Osteocyte (in vitro differentiated cells): ENCODE data around the gene GAK. TPM values are rescaled to one million over a fixed set of nuclear protein-coding genes. Genes with fewer than 3 reads are reported as not detected.

ENCODE experiments used
- DNase-seq: peaks from one replicate; pipeline ENCODE4 v3.0.0; 2021; ENCODE audit warnings: mixed read lengths; ENCODE audit not compliant: unreplicated experiment; ENCODE audit errors: extremely low spot score
- H3K27ac Mint-ChIP-seq: one replicate; pipeline ENCODE4 v1.8.0; 2021; ENCODE audit warnings: mild to moderate bottlenecking, mixed read lengths; ENCODE audit not compliant: unreplicated experiment
- H3K27me3 Mint-ChIP-seq: one replicate; pipeline ENCODE4 v1.8.0; 2021; ENCODE audit warnings: mixed read lengths; ENCODE audit not compliant: unreplicated experiment
- H3K36me3 Mint-ChIP-seq: one replicate; pipeline ENCODE4 v1.8.0; 2021; ENCODE audit warnings: mixed read lengths; ENCODE audit not compliant: unreplicated experiment
- H3K4me1 Mint-ChIP-seq: one replicate; pipeline ENCODE4 v1.8.0; 2021; ENCODE audit warnings: mixed read lengths; ENCODE audit not compliant: unreplicated experiment
- H3K4me3 Mint-ChIP-seq: one replicate; pipeline ENCODE4 v1.8.0; 2021; ENCODE audit warnings: mild to moderate bottlenecking, moderate library complexity, mixed read lengths; ENCODE audit not compliant: unreplicated experiment
- H3K9me3 Mint-ChIP-seq: one replicate; pipeline ENCODE4 v1.8.0; 2021; ENCODE audit warnings: mixed read lengths; ENCODE audit not compliant: unreplicated experiment
- CTCF ChIP-seq: fragments of 200-600 bp; sonication (generic); IDR thresholded peaks from 2 replicates; pipeline ENCODE4 v1.5.0; 2021; ENCODE audit warnings: antibody characterized with exemption, mild to moderate bottlenecking, moderate library complexity
- total RNA-seq: library from RNA; stranded (reverse); gene quantifications from 2 replicates; pipeline ENCODE4 v1.2.1, GENCODE V29; 2021

The GAK gene
- total RNA-seq, 1 donor from 2014 or later, result 93.8 TPM

GRCh38 chr4:962231-963208 is 30.4 kb upstream of the GAK start:
- no peak overlapping the region for H3K4me3 Mint-ChIP-seq
- H3K27me3 Mint-ChIP-seq, result no peaks in the 10 kb centered on the region
- DNase-seq, result no peak
- H3K9me3 Mint-ChIP-seq, result no peaks in the 10 kb centered on the region
- H3K4me1 Mint-ChIP-seq, result no peaks in the 10 kb centered on the region
- TF ChIP-seq CTCF, result no peak
- H3K27ac Mint-ChIP-seq, result no peak overlapping the region
- H3K36me3 Mint-ChIP-seq, result peaks cover 2% of the 10 kb centered on the region

GRCh38 chr4:961351-962230 is 29.5 kb upstream of the GAK start:
- no peaks in the 10 kb centered on the region for H3K27me3 Mint-ChIP-seq
- H3K4me1 Mint-ChIP-seq, result no peaks in the 10 kb centered on the region
- H3K4me3 Mint-ChIP-seq, result no peak overlapping the region
- H3K27ac Mint-ChIP-seq, result no peak overlapping the region
- H3K36me3 Mint-ChIP-seq, result peaks cover 2% of the 10 kb centered on the region
- no peaks in the 10 kb centered on the region for H3K9me3 Mint-ChIP-seq
- no peak for DNase-seq
- no peak for TF ChIP-seq CTCF

GRCh38 chr4:960636-961350 is 28.7 kb upstream of the GAK start:
- TF ChIP-seq CTCF, result no peak
- no peak overlapping the region for H3K4me3 Mint-ChIP-seq

GRCh38 chr4:960140-960635 is 28.1 kb upstream of the GAK start:
- no peak for TF ChIP-seq CTCF
- no peak overlapping the region for H3K27ac Mint-ChIP-seq
- no peak overlapping the region for H3K4me3 Mint-ChIP-seq
- H3K36me3 Mint-ChIP-seq, result peaks cover 2% of the 10 kb centered on the region
- no peaks in the 10 kb centered on the region for H3K27me3 Mint-ChIP-seq
- no peaks in the 10 kb centered on the region for H3K9me3 Mint-ChIP-seq
- no peak for DNase-seq
- no peaks in the 10 kb centered on the region for H3K4me1 Mint-ChIP-seq

More at GRCh38 chr4:960636-961350, 28.7 kb upstream of the GAK start:
- no peaks in the 10 kb centered on the region for H3K9me3 Mint-ChIP-seq
- no peaks in the 10 kb centered on the region for H3K4me1 Mint-ChIP-seq
- H3K27me3 Mint-ChIP-seq, result no peaks in the 10 kb centered on the region
- peaks cover 2% of the 10 kb centered on the region for H3K36me3 Mint-ChIP-seq
- no peak for DNase-seq
- no peak overlapping the region for H3K27ac Mint-ChIP-seq
